Breast epithelium (tissue), 4 donors: ENCODE data around the gene CIZ1. TPM values are rescaled to one million over a fixed set of nuclear protein-coding genes. Genes with fewer than 3 reads are reported as not detected.

Experiments used
- DNase-seq, 2 donors: peaks; one replicate each; pipeline ENCODE4 v3.0.0-alpha.2; 2019; ENCODE audit warnings: low spot score in 2 of 2
- H3K27ac ChIP-seq, 2 donors: fragments of 200-600 bp; sonication (generic) in 1 of 2; one replicate each; pipeline ENCODE4 v1.5.1; 2016 to 2019; ENCODE audit warnings: mild to moderate bottlenecking in 1 of 2
- H3K27me3 ChIP-seq, 2 donors: fragments of 200-600 bp; sonication (generic) in 1 of 2; one replicate each; pipeline versions ENCODE4 v1.5.1 to v1.6.0; 2017 to 2019; ENCODE audit warnings: control low read depth in 1 of 2, mild to moderate bottlenecking in 1 of 2
- H3K36me3 ChIP-seq: fragments of 200-600 bp; one replicate; pipeline ENCODE4 v1.5.1; 2019
- H3K4me1 ChIP-seq, 2 donors: fragments of 200-600 bp; sonication (generic); one replicate each; pipeline ENCODE4 v1.5.1; 2016 to 2019; ENCODE audit warnings: control low read depth in 1 of 2
- H3K4me3 ChIP-seq, 3 donors: fragments of 200-600 bp; sonication (generic); 1 replicate in 2 of 3; 2 replicates in 1 of 3; pipeline ENCODE4 v1.5.1; 2016 to 2019; ENCODE audit warnings: mild to moderate bottlenecking in 3 of 3, moderate library complexity in 2 of 3
- H3K9me3 ChIP-seq, 2 donors: fragments of 200-600 bp; sonication (generic) in 1 of 2; one replicate each; pipeline ENCODE4 v1.5.1; 2016 to 2019; ENCODE audit warnings: control low read depth in 1 of 2
- POLR2A ChIP-seq: fragments of 450-650 bp; IDR thresholded peaks from one replicate; pipeline ENCODE4 v1.6.1; 2016; ENCODE audit warnings: antibody characterized with exemption, mild to moderate bottlenecking, moderate library complexity
- POLR2AphosphoS5 ChIP-seq, 3 donors: sonication (generic); formaldehyde crosslinking; IDR thresholded peaks; one replicate each; pipeline ENCODE4 v1.6.1; 2017; ENCODE audit warnings: antibody characterized with exemption in 3 of 3
- intact Hi-C: fragments of 100-400 bp; cut with DNase I; formaldehyde crosslinking; loops from one replicate; pipeline ENCODE4 v1.15.1; 2023; ENCODE audit warnings: low total_unique reads
- total RNA-seq, 3 donors: library from RNA; depleted of rRNA; stranded (reverse); fragments of >200 nt; gene quantifications; one replicate each; pipeline ENCODE4 v1.1.0, GENCODE V29; 2016
- TF ChIP-seq, protein P1 (sequence below), 3 donors: fragments of 450-650 bp; IDR thresholded peaks; one replicate each; pipeline ENCODE4 v1.5.1; 2016 to 2017; ENCODE audit warnings: antibody characterized with exemption in 3 of 3, mild to moderate bottlenecking in 3 of 3, moderate library complexity in 3 of 3

The CIZ1 gene
- total RNA-seq, 3 donors from 2014 or later: 54.1 to 71.8 (median 58.4) TPM

DNA sequence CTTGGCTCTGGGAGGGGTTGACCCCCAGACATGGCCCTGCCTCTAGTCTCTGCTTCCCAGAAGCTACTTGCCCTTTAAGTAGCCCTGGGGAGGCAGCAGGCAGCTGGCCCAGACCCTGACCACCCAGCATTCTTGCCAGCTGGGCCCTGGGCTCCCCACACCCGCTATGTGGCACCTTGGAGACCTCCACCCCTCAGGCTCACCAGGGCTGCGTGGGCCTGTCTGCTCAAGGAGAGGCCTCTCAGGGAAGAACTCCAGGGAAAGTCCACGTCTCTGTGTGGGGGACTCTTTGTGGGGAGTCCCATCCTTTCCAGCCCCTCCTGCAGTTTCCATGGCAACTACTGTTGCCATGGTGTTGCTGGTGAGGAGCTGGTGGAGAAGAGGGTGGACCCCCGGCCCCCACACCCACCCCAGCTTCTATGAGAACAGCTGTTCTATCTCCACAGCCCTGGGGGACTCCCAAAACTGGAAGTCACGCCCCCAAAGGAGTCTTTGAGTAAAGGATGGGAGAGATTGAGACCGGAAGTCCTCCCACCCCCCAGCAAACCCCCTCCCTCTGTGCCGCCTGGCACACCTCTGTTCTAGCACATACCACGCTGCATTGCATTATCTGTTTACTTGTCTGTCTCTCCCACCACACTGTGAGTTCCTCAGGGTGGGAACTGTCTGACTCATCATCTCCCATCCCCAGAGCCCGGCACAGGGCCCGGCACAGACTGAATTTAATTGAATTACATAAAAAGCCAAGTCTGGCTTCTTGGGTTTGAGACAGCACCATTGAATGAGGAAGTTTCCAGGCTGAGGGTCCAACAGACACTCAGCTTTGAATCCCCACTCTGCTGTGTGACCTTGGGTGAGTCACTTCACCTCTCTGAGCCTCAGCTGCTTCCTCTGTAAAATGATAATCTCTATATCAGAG lies 24.4 kb upstream of the CIZ1 start:
- Histone ChIP-seq H3K4me1 (no peaks in the 10 kb centered on the region), H3K9me3 (no peaks in the 10 kb centered on the region), H3K27ac (peak overlapping the region; percentile 71 to 85), H3K36me3 (no peaks in the 10 kb centered on the region), H3K27me3 (no peaks in the 10 kb centered on the region), H3K4me3 (no peak overlapping the region)
- DNase-seq: no peak
- intact Hi-C loops: loop anchor here (5.0 kb wide), 1 partner anchor 537 kb away; no protein-coding TSS in a partner anchor
- TF ChIP-seq, protein P1, sequence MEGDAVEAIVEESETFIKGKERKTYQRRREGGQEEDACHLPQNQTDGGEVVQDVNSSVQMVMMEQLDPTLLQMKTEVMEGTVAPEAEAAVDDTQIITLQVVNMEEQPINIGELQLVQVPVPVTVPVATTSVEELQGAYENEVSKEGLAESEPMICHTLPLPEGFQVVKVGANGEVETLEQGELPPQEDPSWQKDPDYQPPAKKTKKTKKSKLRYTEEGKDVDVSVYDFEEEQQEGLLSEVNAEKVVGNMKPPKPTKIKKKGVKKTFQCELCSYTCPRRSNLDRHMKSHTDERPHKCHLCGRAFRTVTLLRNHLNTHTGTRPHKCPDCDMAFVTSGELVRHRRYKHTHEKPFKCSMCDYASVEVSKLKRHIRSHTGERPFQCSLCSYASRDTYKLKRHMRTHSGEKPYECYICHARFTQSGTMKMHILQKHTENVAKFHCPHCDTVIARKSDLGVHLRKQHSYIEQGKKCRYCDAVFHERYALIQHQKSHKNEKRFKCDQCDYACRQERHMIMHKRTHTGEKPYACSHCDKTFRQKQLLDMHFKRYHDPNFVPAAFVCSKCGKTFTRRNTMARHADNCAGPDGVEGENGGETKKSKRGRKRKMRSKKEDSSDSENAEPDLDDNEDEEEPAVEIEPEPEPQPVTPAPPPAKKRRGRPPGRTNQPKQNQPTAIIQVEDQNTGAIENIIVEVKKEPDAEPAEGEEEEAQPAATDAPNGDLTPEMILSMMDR (IDR thresholded peaks at IDR 0.05): no peak
- TF ChIP-seq POLR2A: no peak
- TF ChIP-seq POLR2AphosphoS5 (IDR thresholded peaks at IDR 0.05): no peak

DNA sequence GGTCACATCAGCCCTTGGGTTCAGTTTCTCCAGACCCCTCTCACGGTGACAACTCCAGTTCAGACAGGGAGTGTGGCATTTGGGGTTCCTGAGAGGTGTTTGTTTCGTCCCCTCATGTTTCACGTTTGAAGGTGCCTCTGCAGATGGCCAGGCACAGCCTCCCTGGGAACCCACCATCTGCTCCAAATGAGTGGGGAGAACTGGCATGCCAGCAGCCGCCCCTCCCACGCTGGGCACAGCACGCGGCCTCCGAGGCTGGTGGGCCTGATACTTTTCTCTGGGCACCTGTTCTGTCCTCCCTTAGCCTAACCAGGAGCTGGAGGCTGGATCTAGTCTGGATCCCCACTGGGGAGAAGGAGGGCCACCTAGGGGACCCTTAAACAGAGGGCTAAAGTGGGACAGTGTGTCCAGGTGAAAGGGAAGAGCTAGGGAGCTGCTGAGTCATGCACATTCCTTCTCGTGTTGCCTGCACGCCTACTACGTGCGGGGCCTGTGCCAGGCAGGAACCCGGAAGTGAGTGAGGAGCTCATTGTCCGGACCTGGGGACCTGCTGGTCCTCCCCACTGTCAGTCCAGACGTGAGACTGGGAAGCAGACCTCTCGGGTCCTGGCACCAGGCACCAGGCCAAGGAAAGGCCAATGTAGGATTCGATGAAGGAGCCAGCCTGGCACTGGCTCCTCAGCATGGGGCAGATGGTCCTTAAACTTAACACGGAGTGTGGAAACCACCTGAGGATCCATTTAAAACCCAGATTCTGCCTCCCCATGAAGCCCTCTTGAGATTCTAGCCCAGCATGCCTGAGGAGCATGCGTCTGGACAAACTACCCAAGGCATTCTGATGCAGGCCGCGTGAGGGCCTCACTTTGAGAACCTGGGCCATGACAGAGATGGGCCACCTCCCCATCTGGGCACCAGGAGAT lies 23.5 kb upstream of the CIZ1 start:
- TF ChIP-seq, protein P1 (IDR thresholded peaks at IDR 0.05): no peak
- TF ChIP-seq POLR2A (no peak), POLR2AphosphoS5 (IDR thresholded peaks at IDR 0.05) (no peak)
- no peak overlapping the region for H3K4me3 ChIP-seq
- H3K36me3 ChIP-seq: no peaks in the 10 kb centered on the region
- H3K9me3 ChIP-seq: no peaks in the 10 kb centered on the region
- peak overlapping the region; percentile 71 to 85 for H3K27ac ChIP-seq
- intact Hi-C loops: loop anchor here (5.0 kb wide), 1 partner anchor 537 kb away; no protein-coding TSS in a partner anchor
- H3K4me1 ChIP-seq: no peaks in the 10 kb centered on the region
- no peaks in the 10 kb centered on the region for H3K27me3 ChIP-seq
- DNase-seq: no peak

DNA sequence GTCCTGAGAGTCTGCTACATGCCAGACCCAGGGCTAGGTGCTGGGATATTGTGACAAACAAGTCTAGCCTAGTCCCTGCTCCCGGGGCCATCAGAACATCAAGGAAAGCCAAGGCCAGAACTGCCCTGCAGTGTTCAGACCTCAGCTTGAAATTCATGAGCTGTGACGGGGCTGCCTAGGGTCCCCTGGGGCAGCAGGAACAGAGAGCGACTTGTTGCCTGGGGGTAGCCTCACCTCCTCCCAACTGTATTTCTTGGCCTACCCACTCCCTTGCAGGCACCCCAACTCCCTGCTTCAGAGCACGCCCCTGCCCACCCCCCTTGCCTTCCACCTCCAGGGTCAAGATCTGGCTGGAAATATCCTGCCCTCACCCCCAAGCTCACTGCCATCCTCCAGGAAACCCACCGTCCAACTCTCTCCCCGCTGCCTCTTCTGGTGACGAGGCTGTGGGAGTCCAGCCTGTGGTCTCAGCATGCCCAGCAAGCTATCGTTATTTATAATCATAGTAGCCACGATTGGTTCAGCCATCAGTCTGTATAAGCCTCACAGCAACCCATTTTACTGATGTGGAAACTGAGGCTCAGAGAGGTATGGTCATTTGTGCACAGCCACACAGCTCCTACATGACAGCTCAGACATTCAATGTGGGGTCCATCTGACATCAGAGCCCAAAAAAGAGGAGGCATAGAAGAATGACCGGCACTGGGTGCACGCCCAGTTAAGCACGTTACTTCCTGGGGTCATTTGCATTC lies 22.6 kb upstream of the CIZ1 start:
- Histone ChIP-seq H3K36me3 (no peaks in the 10 kb centered on the region), H3K4me3 (no peak overlapping the region), H3K4me1 (no peaks in the 10 kb centered on the region), H3K9me3 (no peaks in the 10 kb centered on the region), H3K27me3 (no peaks in the 10 kb centered on the region), H3K27ac (peak overlapping the region in 1 of 2 donors; percentile 85)
- no peak for DNase-seq
- no peak for TF ChIP-seq POLR2A
- TF ChIP-seq, protein P1 (IDR thresholded peaks at IDR 0.05): no peak
- intact Hi-C loops: no loop called here

DNA sequence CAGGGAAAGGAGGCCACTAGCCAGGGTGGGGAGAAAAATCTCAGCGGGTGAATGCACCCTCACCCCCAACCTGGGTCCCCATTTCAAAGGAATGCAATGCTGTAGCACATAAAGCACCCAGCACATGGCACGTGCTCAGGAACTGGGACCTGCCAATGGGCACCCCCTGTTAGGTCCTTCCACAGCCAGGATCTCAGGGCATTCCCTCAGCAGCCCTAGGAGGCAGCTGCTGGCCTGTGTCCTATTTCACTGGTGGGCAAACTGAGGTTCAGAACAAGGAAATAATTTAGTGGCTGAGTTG lies 20.6 kb upstream of the CIZ1 start:
- no peak for DNase-seq
- intact Hi-C loops: no loop called here
- no peak overlapping the region for H3K27ac ChIP-seq
- H3K27me3 ChIP-seq: no peaks in the 10 kb centered on the region
- no peaks in the 10 kb centered on the region for H3K9me3 ChIP-seq
- no peaks in the 10 kb centered on the region for H3K4me1 ChIP-seq
- no peak for TF ChIP-seq POLR2A
- TF ChIP-seq, protein P1 (IDR thresholded peaks at IDR 0.05): no peak
- no peak for TF ChIP-seq POLR2AphosphoS5 (IDR thresholded peaks at IDR 0.05)
- H3K4me3 ChIP-seq: no peak overlapping the region
- no peaks in the 10 kb centered on the region for H3K36me3 ChIP-seq
